AG08396 (cell line): Measurements from ENCODE around the gene LRRC4C.

Source experiments
- DNase-seq: peaks from one replicate; pipeline ENCODE4 v3.0.0; 2012; ENCODE audit warnings: low spot score, mixed read lengths

LRRC4C gene

GRCh38 chr11:40099426-40100161, 1359.9 kb downstream of the LRRC4C start:
- DNase-seq, result no peak

DNA sequence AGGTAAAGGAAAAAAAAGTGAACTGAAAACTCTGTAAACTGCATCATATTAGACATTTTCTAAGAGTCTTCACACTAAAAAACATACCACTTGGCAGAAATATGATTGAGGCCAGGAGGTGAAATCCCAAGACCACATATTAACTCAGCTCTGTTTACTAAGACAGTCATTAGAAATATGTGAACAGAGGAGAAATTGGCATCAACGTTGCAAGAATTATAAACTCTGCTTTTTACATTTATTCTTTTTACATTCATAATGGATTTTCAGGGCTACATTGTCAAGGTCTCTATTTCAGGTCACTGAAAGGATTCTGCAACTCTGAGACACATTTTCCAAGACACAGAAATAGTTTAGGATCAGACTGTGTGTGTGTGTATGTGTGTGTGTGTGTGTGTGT, 1364.0 kb downstream of the LRRC4C start:
- no peak for DNase-seq

DNA sequence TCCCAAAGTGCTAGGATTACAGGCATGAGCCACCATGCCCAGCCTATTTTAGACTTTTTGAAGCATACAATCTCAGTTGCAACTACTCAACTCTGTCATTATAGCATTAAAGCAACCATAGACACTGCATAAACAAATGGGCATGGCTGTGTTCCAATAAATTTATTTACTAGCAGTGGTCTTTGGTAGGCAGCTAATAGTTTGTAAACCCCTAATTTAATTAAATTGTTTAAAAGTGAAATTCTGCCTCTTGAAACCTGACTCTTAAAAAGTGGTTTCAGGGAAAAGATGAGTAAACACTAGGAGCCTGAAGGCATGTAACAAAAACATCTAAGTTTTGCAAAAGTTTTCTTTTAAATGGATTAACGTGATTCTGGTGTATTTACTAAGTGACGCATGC, 1364.5 kb downstream of the LRRC4C start:
- DNase-seq, result no peak

DNA sequence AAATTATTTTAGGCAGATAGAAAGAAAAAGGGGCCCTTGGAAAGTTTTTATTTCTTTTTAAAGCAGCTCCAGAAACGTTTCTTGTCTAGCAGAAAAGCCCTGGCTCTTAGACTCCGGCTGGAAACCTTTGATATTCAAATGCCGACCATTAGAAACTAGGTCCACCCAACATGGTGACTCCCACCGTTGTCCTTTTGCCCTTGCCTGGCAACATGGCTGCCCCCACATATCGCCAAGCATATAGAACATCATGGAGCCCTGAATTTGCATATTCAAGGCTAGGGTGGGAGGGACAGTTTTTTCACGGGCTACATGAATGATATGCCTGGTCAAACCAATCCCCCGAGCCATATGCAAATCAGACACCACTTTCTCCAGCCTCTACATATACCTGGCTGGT, 1379.0 kb downstream of the LRRC4C start:
- DNase-seq, result no peak
